H9 (cell line): Measurements from ENCODE around the gene SPNS3. TPM values are rescaled to one million over a fixed set of nuclear protein-coding genes. Genes with fewer than 3 reads are reported as not detected.

ENCODE experiments used
- DNase-seq: peaks from one replicate; pipeline ENCODE4 v3.0.0-alpha.2; 2017
- H2AFZ ChIP-seq: one replicate; pipeline ENCODE4 v1.6.1; 2013; ENCODE audit warnings: mild to moderate bottlenecking, low read length, control low read depth, moderate library complexity
- H2AK5ac ChIP-seq: 2 replicates; pipeline ENCODE4 v1.6.1; 2013; ENCODE audit warnings: low read length, control low read depth, mixed read lengths; ENCODE audit not compliant: insufficient read length
- H2BK120ac ChIP-seq: one replicate; pipeline ENCODE4 v1.6.1; 2013; ENCODE audit warnings: low read depth, mild to moderate bottlenecking, low read length, control low read depth, inconsistent platforms; ENCODE audit not compliant: poor library complexity, severe bottlenecking
- H2BK12ac ChIP-seq: 2 replicates; pipeline ENCODE4 v1.6.1; 2013; ENCODE audit warnings: low read length, control low read depth, mixed read lengths, low read depth; ENCODE audit not compliant: insufficient read length
- H2BK15ac ChIP-seq: 2 replicates; pipeline ENCODE4 v1.6.1; 2013; ENCODE audit warnings: low read depth, low read length, control low read depth
- H2BK20ac ChIP-seq: one replicate; pipeline ENCODE4 v1.6.1; 2013; ENCODE audit warnings: low read depth, mild to moderate bottlenecking, low read length, control low read depth, inconsistent platforms; ENCODE audit not compliant: poor library complexity, severe bottlenecking
- H2BK5ac ChIP-seq: 2 replicates; pipeline ENCODE4 v1.6.1; 2013; ENCODE audit warnings: low read length, control low read depth, mixed read lengths; ENCODE audit not compliant: insufficient read length
- H3K14ac ChIP-seq: 2 replicates; pipeline ENCODE4 v1.6.1; 2013; ENCODE audit warnings: low read length, control low read depth; ENCODE audit not compliant: insufficient read depth
- H3K18ac ChIP-seq: 2 replicates; pipeline ENCODE4 v1.6.1; 2013; ENCODE audit warnings: low read depth, mild to moderate bottlenecking, mixed read lengths, low read length, control low read depth; ENCODE audit not compliant: insufficient read length
- H3K23ac ChIP-seq: 2 replicates; pipeline ENCODE4 v1.6.1; 2013; ENCODE audit warnings: low read length, control low read depth, mixed read lengths, low read depth; ENCODE audit not compliant: insufficient read length
- H3K23me2 ChIP-seq: 2 replicates; pipeline ENCODE4 v1.6.1; 2013; ENCODE audit warnings: low read depth, mild to moderate bottlenecking, mixed read lengths, low read length, control low read depth; ENCODE audit not compliant: insufficient read length, poor library complexity, severe bottlenecking
- H3K27ac ChIP-seq: 2 replicates; pipeline ENCODE4 v1.5.1; 2013; ENCODE audit warnings: low read length, control low read depth, mixed read lengths, low read depth; ENCODE audit not compliant: insufficient read length
- H3K27me3 ChIP-seq: 2 replicates; pipeline ENCODE4 v1.6.1; 2013; ENCODE audit warnings: low read length, control low read depth, inconsistent platforms; ENCODE audit not compliant: insufficient read depth
- H3K4ac ChIP-seq: 2 replicates; pipeline ENCODE4 v1.6.1; 2013; ENCODE audit warnings: low read depth, mild to moderate bottlenecking, control low read depth, inconsistent platforms, low read length, moderate library complexity
- H3K4me1 ChIP-seq: 2 replicates; pipeline ENCODE4 v1.6.1; 2013; ENCODE audit warnings: low read length, control low read depth, inconsistent platforms; ENCODE audit not compliant: insufficient read depth
- H3K4me2 ChIP-seq: 2 replicates; pipeline ENCODE4 v1.6.1; 2013; ENCODE audit warnings: low read length, control low read depth, mixed read lengths; ENCODE audit not compliant: insufficient read length, insufficient read depth
- H3K56ac ChIP-seq: 2 replicates; pipeline ENCODE4 v1.6.1; 2013; ENCODE audit warnings: low read depth, mild to moderate bottlenecking, mixed read lengths, low read length, control low read depth; ENCODE audit not compliant: insufficient read length
- H3K79me1 ChIP-seq: 2 replicates; pipeline ENCODE4 v1.6.1; 2013; ENCODE audit warnings: low read depth, mild to moderate bottlenecking, moderate library complexity, low read length, control low read depth, inconsistent platforms; ENCODE audit not compliant: insufficient read depth, poor library complexity, severe bottlenecking
- H3K79me2 ChIP-seq: 2 replicates; pipeline ENCODE4 v1.6.1; 2013; ENCODE audit warnings: low read length, control low read depth, inconsistent platforms; ENCODE audit not compliant: insufficient read depth
- H3K9ac ChIP-seq: 2 replicates; pipeline ENCODE4 v1.6.1; 2013; ENCODE audit warnings: low read length, control low read depth, mixed read lengths; ENCODE audit not compliant: insufficient read length; ENCODE audit errors: extremely low read depth
- H3K9me3 ChIP-seq: one replicate; pipeline ENCODE4 v1.6.1; 2013; ENCODE audit warnings: low read depth, low read length, inconsistent platforms; ENCODE audit not compliant: control insufficient read depth
- H3T11ph ChIP-seq: one replicate; pipeline ENCODE4 v1.6.1; 2013; ENCODE audit warnings: mild to moderate bottlenecking, low read length, control low read depth, inconsistent platforms
- H4K20me1 ChIP-seq: one replicate; pipeline ENCODE4 v1.6.1; 2013; ENCODE audit not compliant: control insufficient read depth, insufficient read length, insufficient read depth
- H4K5ac ChIP-seq: 2 replicates; pipeline ENCODE4 v1.6.1; 2013; ENCODE audit warnings: low read depth, mild to moderate bottlenecking, mixed read lengths, low read length, control low read depth; ENCODE audit not compliant: insufficient read length
- H4K8ac ChIP-seq: replicated peaks from 2 replicates; pipeline ENCODE4 v1.6.1; 2013; ENCODE audit warnings: low read length, control low read depth, mixed read lengths, low read depth; ENCODE audit not compliant: insufficient read length
- H4K91ac ChIP-seq: 2 replicates; pipeline ENCODE4 v1.6.1; 2013; ENCODE audit warnings: low read depth, mild to moderate bottlenecking, moderate library complexity, mixed read lengths, low read length, control low read depth; ENCODE audit not compliant: insufficient read length
- H3K27ac Mint-ChIP-seq, 3 experiments: 2 replicates in 2 of 3; 3 replicates in 1 of 3; pipeline ENCODE4 v1.8.0; 2020 to 2021; ENCODE audit warnings: mixed read lengths in 3 of 3, mild to moderate bottlenecking in 1 of 3, moderate library complexity in 1 of 3
- H3K27me3 Mint-ChIP-seq: 2 replicates; pipeline ENCODE4 v1.8.0; 2021; ENCODE audit warnings: low read depth, mild to moderate bottlenecking, moderate library complexity, mixed read lengths
- H3K36me3 Mint-ChIP-seq, 3 experiments: 2 replicates in 2 of 3; 3 replicates in 1 of 3; pipeline ENCODE4 v1.8.0; 2020 to 2021; ENCODE audit warnings: low read depth in 3 of 3, mixed read lengths in 3 of 3; ENCODE audit not compliant: insufficient read depth in 1 of 3
- H3K4me1 Mint-ChIP-seq, 2 experiments: 2 replicates each; pipeline ENCODE4 v1.8.0; 2020; ENCODE audit warnings: mixed read lengths in 2 of 2
- H3K4me3 Mint-ChIP-seq, 2 experiments: 2 replicates in 1 of 2; 3 replicates in 1 of 2; pipeline ENCODE4 v1.8.0; 2020 to 2021; ENCODE audit warnings: mild to moderate bottlenecking in 2 of 2, mixed read lengths in 2 of 2, moderate library complexity in 1 of 2
- H3K9me3 Mint-ChIP-seq, 2 experiments: 2 replicates in 1 of 2; 3 replicates in 1 of 2; pipeline ENCODE4 v1.8.0; 2020; ENCODE audit warnings: mild to moderate bottlenecking in 2 of 2, mixed read lengths in 2 of 2, moderate library complexity in 1 of 2
- CTCF ChIP-seq: fragments of 200-600 bp; sonication (generic); conservative IDR thresholded peaks from 3 replicates; pipeline ENCODE4 v1.8.0; 2021; ENCODE audit warnings: antibody characterized with exemption, mild to moderate bottlenecking
- WGBS: extraction: QIAGEN DNeasy Blood & Tissue Kit; methylation state at CpG from one replicate; pipeline ENCODE4 v1.1.7; 2013; ENCODE audit warnings: missing lambda C conversion rate, low lambda C conversion rate, mixed read lengths; ENCODE audit not compliant: insufficient read length; ENCODE audit errors: extremely low coverage; 5-methylcytosine and 5-hydroxymethylcytosine counted together
- total RNA-seq: library from RNA; stranded (reverse); gene quantifications from 2 replicates; pipeline ENCODE4 v1.2.1, GENCODE V29; 2021

Gene SPNS3
- total RNA-seq, 1 experiment from 2014 or later, result not detected

GRCh38 chr17:4511199-4511932, 77.6 kb downstream of the SPNS3 start:
- Mint-ChIP-seq H3K9me3 (no peaks in the 10 kb centered on the region; a peak in 1 of 5 replicates), H3K27me3 (peaks cover 26% of the 10 kb centered on the region), H3K36me3 (no peaks in the 10 kb centered on the region), H3K27ac (no peak overlapping the region; a peak in 2 of 7 replicates), H3K4me1 (peaks cover 7 to 20% of the 10 kb centered on the region in 2 experiments), H3K4me3 (no peak overlapping the region)
- no peak for TF ChIP-seq CTCF
- Histone ChIP-seq H3K56ac (no peak overlapping the region), H3K27me3 (no peaks in the 10 kb centered on the region), H3K9ac (no peak overlapping the region), H3K4me2 (no peak overlapping the region), H2BK5ac (no peak overlapping the region), H2BK12ac (no peak overlapping the region), H4K5ac (no peak overlapping the region), H3K4ac (no peak overlapping the region), H3K23ac (no peak overlapping the region), H2BK120ac (no peak overlapping the region), H3K14ac (no peak overlapping the region; the same call in 1 of the 2 replicates), H4K20me1 (no peaks in the 10 kb centered on the region), H4K91ac (no peak overlapping the region), H3T11ph (no peak overlapping the region), H4K8ac (no peak overlapping the region), H3K79me2 (no peaks in the 10 kb centered on the region), H3K4me1 (no peaks in the 10 kb centered on the region), H2AFZ (no peak overlapping the region), H3K27ac (no peak overlapping the region), H3K23me2 (no peaks in the 10 kb centered on the region), H2BK20ac (no peak overlapping the region), H3K18ac (no peak overlapping the region), H3K79me1 (no peaks in the 10 kb centered on the region), H2BK15ac (no peak overlapping the region), H2AK5ac (no peak overlapping the region), H3K9me3 (no peaks in the 10 kb centered on the region)
- WGBS, result no CpG with 5 or more reads among the region's 10 CpGs
- no peak for DNase-seq
